Inferior parietal cortex (tissue), 1 donor: Measurements from ENCODE around the gene STX12.
A peak's percentile ranks its signal among the peaks of the same experiment; 100 is the strongest.
"Not testable (repeated sequence)": the region's sequence is repeated elsewhere in the genome, so short reads cannot be mapped to it uniquely, and the experiment has no call there.

Experiments used
- DNase-seq: peaks from one replicate; pipeline ENCODE4 v3.0.0-alpha.2; 2016; ENCODE audit errors: extremely low spot score

The STX12 gene

DNA sequence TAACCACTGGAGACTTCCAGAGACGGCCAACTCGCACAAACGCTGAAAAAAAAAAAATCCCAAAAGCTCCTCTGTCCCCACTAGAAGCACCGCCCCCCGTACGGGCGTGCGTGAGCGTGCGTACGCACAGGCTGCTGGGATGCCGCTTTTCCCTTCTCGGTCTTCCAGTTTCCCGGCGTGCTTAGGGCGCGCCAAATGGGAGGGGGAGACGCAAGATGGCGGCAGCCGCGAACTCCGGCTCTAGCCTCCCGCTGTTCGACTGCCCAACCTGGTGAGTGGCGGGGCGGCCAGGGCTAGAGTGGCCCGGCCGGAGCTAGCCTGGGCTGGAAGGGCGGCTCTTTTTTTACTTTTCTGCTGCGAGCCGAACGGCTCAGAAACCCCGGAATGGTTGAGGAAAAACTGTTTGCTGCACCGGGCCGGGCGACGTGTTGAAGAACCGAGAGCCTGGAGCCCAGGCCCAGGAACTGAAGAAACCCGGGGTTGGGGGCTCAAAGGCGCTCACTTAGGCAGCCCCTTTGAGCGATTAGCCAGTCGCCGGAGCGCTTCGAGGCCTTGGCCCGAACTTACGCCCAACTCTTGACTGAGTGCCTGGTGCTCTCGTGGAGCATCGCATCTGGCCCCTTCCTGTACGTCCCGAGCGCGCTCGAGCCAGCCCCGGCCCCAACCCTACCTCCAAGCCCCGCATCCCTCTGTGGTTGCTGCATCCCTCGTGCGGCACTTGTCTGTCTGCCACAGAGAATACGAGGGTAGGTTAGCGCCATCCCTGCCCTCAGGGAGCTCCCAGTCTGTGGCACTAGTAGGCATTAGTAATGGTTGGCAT is 57.8 kb downstream of the STX12 start, which contains the start of gene PPP1R8:
Gene PPP1R8 (plus strand): TSS at position 162 of the 820 bp plus-strand sequence. CDS start 54 bp downstream, at position 216.
- DNase-seq: peak; percentile 99

DNA sequence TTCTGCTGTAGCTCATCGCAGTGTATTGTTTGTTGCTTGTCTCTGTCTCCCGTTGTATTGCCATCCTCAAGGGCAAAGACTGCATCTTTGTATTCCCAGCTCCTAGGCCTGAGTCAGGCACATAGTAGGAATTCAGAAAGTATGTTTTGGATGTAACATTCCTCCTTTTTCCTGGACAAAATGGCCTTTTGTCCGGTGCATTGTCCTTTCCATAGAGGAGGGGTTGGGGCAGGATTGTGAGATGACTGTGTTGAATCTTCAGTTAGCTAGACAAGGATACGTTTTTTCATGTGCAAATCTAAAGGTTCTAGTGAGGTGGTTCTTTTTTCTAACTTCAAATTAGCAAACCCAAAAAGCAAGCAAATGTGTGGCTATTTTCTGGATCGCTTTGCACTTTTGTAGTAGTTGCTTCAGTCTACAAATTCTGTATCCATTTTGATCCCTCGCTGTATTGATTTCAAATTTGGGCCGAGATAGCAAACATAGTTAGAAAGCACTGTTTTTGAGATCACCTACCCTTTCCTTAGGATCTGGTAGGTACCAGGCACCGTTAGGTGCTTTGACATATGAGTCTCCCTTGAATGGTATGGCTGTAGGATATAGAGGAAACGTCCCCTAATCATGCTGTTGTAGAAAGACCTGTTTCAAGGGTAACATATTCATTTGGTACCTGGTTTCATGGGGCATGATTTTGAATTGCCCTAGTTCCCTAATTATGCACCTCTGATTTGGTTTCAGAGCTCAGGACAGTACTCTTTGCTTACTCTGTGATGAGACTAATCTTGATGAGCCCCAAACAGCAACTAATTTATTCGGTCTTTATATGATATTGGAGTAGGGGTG is 58.8 kb downstream of the STX12 start:
- no peak for DNase-seq

DNA sequence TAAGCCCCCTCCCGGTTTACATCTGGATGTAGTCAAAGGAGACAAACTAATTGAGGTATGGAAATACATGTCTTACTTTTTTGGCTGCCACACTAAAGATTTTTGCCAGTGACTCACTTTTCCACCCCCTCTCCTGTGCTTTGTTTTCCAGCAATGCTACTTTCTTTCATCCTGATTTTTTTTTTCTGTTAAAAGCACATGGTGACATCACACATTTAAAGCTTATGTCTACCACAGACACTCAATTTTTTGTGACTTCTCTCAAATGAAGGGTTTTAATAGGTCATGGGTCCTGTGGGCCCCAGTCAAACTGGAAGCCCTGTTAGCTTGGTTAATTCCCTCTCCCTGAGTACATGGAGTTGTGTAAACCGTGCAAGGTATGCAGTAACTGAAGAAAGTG is 59.7 kb downstream of the STX12 start:
- no peak for DNase-seq

DNA sequence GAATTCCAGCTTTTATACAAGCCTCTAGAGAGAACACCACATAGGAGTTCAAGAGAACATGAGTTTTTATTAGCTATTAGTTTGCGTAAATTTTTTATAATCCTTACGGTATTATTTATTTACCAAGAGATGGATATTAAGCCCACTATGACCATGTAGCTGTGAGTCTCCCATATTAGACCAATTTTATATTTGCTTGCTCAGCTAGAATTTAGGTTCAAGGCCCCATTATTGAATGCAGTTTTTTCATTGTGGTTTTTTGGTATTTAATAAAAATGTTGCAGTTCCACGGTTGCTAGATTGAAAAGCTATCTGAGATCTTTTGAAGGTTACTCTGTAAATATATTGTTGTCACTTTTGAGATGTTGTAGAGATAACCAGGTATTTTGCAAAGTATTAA is 60.5 kb downstream of the STX12 start:
- DNase-seq: no peak

DNA sequence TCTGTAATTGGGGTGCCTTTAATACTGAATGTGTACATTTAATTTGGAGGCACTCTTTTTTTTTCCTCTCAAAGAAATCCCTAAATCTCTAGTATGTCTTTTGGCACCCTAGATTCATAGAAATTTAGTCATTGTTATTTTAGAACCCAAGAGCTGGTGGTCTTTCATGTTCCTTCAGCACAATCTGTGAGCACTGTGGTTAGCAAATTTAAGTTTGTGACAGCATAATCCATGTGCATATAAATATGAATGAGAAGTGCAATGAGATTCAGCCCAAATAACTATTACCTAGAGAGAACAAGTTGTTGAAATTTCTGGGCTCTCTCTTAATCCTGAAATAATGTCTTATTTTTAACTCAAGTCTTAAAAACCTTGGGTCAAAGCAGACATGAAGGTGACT is 62.0 kb downstream of the STX12 start:
- DNase-seq: no peak

DNA sequence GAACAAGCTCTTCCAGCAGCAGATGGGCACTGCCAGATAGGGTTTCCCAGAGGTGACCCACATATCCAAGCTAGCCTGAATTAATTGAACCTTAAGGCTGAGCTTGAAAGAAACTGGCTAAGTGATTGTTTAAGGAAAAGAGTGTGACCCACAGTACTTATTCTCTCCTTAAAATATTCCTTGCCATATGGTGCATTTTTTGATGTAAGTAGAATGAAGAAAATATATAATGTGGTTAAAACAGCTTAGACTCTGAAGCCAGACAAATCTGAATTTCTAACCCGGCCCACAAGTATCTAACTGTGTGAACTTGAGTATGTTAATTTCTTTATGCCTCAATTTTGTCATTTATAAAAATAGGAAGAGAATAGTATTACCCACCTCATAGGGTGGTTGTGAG is 62.5 kb downstream of the STX12 start:
- DNase-seq: no peak

DNA sequence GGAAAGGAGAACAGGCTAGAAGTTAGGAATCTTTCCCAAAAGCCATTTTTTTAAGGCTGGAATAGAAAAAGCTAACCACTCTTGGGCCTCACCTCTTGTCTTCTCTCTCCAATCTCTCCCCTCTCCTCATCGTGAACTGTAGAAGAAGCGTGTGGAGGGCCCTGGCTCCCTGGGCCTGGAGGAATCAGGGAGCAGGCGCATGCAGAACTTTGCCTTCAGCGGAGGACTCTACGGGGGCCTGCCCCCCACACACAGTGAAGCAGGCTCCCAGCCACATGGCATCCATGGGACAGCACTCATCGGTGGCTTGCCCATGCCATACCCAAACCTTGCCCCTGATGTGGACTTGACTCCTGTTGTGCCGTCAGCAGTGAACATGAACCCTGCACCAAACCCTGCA is 76.9 kb downstream of the STX12 start:
- DNase-seq: no peak

DNA sequence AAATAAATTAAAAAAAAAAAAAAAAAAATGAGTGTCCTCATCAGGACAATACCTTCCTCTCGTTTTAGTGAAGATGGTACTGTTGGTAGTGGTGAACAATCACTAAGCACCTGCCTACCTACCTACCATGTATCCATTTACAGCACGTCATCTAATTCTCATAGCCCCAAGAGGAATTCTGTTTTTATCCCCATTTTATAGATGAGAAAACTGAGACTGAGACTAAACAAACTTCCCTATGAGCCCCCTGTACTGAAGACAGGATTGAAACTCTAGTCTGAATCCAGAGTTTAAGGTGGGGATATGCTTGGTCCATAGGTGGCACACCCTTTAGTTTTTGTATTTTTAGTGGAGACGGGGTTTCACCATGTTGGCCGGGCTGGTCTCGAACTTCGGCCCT is 82.1 kb downstream of the STX12 start:
- DNase-seq: no peak

DNA sequence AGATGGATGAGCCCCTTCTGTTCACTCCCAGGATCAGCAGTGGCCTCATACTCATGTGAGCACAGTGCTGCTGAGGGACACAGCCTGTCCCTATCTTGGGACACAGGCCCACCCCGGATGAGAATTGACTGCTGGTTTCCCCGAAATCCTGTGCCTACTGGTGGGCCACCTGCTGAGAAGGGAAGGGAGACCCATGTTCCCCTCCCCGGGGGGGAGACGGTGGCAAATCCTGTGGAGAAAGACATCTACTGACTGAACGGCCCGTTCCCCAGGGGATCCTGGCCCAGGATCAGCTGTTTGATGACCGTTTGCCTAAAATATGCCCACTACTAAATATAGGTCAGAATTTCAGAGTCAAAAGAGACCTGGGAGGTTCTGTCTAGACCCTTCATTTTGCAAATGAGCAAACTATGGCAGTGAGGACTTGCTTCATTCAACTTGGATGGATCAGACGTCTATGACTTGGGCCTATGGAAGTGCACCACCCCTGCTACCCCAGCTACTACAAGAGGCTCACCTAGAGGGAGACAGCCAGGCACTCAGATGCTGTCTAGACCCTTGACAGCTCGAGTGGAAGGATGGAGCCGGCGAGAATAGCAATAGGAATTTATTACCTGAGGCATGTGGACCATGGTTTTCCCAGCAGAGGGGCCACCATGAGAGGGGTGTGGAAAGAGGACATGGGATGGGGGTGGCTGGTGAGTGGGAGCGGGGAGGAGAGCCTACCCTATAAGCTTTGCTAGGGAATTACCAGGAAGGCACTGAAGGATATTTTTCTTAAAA is 83.7 kb downstream of the STX12 start:
- no peak for DNase-seq

DNA sequence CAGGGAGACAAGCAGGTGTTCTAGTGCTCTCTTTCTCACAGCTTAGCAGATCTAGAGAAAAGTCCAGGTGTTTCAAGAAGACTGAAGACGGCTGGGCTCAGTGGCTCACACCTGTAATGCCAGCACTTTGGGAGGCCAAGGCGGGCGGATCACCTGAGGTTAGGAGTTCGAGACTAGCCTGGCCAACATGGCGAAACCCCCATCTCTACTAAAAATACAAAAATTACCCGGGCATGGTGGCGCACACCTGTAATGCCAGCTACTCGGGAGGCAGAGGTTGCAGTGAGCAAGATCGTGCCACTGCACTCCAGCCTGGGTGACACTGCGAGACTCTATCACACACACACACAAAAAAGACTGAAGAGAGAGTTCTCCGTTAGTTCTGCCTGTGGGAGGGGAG is 84.5 kb downstream of the STX12 start:
- DNase-seq: not testable (repeated sequence)

DNA sequence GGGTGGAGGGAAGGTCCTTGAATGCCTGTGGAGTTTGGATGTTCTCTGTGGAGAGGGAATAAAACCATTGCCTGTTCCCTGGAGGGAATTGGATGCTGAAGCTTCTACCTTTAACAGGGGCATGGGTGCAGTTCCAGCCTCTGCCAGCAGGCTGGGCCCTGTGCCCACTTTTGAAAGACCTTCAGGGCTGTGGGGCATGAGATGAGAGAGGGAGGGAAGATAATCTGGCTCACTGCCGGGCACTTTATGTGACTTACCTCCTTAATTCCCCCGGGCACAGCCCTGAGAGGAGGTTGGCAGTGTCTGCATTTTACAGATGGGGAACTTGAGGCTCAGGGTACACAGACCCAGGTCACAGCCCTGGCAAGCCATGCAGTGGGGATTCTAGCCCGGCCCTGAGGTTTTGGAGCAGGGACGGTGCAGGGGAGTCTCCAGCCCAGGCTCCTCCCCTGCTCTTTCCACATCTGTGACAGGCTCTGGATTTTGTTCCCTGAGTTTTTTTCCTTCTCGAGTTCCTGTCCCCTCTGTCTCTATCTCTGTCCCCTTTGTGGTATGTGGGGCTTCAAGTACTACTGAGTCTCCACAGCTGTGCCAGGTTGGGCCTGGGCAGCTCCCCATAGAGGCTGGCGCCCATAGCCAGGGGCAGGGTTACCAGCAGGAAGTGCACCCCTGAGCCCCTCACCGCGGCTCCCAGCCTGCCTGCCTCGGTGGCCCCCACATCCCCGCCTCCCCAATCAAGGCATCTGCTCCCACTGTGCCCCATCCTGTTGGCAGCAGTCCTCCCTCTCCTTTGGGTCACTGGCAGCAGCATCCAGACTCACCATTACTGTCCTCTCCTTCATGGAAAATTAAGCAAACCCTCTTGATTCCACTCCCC is 85.3 kb downstream of the STX12 start:
- DNase-seq: peak; percentile 89

DNA sequence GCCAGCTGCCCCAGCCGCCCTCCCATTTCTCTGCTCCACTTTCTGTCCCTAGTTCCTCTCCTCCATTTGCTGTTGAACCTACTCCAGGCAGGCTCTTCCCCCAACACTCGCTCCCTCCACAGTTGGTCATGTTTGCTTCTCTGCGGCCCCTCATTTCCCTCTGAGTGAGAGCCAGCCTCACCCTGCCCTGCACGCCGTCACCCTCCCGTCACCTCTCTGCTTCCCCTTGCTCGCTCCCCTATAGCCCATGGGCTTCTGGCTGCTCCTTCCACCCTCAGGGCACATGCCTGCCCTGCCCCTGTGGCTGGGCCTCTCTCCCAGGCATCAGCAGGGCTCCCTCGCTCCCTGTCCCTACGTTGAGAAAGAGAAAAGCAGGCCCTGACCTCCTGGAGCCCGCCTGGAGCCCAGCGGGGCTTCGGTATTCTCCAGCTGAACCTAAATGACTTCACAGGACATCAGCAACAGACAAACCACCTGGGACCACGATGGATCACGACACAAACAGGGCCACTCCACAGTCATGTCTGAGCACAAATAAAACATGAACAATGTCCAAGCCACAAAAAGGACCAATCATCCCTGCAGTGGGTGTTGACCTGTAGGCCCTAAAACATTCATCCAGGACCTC is 86.0 kb downstream of the STX12 start:
- DNase-seq: no peak

DNA sequence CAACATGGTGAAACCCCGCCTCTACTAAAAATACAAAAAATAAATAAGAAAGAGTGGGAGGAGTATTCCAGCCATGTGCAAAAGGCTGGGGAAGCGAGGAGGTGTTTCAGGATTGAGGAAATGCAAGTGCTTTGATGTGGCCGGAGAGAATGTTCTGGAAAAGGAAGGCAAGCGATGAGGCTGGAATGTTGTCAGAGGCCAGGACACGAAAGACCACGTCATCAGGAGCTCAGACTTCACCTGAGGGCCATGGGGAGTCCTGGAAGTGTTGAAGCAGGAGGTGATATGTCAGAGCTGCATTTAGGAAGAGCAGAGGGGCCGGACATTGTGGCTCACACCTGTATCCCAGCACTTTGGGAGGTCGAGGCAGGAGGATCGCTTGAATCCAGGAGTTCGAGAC is 88.4 kb downstream of the STX12 start:
- no peak for DNase-seq

DNA sequence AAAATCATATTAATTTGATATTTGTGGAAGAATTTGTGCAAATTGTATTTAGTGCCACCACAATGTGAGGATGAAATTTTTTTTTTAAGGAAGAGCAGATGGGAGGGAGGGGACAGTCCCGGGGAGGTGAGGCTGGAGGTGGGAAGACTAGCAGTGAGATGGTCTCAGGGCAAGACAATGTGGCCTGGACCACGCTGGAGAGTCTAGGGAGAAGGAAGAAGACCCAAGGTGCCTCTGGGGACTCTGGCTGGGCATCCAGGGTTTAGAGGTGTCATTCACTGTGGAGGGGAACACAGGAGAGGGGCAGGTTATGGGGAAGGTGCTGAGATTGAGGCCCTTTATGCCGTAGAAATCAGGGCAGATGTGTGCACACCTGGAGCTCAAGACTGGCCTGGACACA is 89.0 kb downstream of the STX12 start:
- no peak for DNase-seq

DNA sequence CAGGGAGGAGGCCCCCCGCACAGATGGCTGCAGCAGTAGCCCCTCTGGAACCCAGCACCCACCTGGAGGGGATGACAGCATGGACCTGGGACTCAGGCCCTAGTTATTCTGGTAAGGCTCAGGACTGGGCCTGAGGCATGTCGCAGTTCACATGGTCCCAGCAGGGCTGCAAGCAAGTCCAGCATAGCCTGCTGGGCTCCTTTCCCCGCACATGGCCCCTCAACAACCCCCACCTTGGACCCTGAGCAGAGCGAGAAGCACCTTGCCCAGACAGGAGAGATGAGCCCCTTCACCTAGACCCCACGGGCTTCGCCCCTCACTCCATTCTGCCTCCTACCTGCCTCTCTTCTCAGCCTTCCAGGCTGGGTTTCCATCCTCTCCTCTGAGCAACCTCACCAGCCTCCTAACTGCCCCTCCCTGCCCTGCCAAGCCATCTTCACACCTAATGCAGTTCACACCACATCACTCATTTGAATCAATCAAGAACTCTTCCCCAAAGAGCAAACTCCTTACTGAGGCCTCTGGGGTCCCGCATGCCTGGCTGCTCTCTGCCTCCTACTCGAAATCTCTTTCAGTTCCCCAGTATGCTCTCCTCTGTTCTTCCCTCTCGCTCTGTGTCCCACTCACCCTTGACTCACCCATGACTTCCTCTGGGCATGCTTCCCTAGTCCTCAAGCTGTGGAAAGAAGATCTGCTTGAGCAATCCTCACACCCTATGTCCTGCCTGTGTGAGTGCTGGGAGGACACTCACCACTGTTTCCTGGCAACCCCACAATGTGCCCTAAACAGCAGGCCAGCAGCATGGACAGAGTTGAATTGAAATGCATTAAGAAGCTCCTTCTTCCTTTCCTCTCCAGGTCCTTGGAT is 89.9 kb downstream of the STX12 start:
- DNase-seq: no peak

DNA sequence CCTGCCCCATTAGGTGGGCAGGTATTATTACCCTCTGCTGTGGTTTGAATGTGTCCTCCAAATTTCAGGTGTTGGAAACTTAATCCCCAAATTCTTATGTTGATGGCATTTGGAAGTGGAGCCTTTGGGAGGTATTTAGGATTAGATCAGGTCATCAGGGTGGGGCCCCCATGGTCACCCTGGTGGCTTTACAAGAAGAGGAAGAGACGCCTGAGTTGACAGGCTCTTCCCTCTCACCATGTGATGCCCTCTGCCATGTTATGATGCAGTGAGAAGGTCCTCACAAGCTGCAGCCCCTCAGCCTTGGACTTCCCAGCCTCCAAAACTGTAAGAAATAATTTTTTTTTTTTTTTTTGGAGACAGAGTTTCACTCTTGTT is 90.5 kb downstream of the STX12 start:
- no peak for DNase-seq

DNA sequence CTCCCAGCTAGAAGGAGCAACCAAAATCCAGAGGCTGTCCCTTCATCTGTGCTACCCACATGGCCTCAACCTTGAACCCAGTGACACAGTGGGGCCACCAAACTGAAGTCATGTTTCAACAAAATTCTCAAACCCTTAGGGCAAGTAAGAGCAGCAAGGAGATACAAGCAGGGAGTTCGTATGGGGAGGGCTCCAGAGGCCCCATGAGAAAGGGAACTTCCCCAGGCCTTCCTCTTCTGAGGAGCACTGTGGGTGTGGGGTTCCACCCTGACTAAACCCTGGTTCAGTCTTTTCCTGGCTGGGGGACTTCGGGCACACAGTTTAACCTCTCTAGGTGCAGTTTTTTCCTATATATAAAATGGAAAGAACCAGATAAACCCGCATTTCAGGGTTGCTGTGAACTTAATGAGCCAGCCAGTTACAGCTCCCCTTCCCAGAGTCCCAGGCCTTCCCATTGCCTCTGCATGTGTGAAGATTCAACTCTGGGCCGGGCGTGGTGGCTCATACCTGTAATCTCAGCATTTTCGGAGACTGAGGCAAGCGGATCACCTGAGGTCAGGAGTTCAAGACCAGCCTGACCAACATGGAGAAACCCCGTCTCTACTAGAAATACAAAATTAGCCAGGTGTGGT is 91.4 kb downstream of the STX12 start:
- DNase-seq: no peak

DNA sequence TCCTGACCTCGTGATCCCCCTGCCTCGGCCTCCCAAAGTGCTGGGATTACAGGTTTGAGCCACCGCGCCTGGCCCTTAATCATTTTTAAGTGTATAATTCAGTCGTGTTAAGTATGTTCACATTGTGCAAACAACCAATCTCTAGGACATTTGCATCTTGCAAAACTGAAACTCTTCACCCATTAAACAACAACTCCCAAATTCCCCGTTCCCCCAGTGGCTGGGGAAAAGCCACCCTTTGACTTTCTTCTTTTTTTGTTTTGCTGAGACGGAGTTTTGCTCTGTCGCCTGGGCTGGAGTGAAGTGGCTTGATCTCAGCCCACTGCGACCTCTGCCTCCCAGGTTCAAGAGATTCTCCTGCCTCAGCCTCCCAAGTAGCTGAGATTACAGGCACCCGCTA is 92.8 kb downstream of the STX12 start:
- DNase-seq: no peak

DNA sequence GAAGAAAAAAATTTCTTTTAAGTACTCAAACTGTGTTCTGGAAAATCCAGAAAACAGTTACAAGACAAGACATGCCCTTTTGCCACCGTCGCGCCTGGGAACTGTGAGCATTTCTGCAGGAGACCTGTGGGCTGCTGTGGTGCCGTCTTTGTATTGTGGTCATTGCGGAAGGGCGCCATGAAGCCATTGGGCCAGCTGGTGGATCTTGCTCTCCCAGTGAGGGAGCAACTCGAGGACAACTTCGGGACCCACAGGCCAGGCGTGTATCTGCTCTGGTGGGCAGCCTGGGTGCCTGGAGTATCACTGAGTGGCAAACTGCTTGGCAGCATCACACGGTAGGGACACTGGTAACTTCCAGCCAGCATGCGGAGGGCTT is 95.5 kb downstream of the STX12 start:
- no peak for DNase-seq
